Thyroid gland (tissue), 4 donors: ENCODE data around the gene TNS3.

Experiments
- POLR2A ChIP-seq, 2 donors: fragments of 450-650 bp; IDR thresholded peaks; one replicate each; pipeline ENCODE4 v1.6.1; 2017; ENCODE audit warnings: antibody characterized with exemption in 2 of 2, mild to moderate bottlenecking in 2 of 2, moderate library complexity in 1 of 2
- TF ChIP-seq, protein P1 (sequence below), 6 experiments: fragments of 200-600 bp in 3 of 6; fragments of 450-650 bp in 3 of 6; sonication (generic) in 3 of 6; IDR thresholded peaks; one replicate each; pipeline ENCODE4 v1.5.1; 2016 to 2019; ENCODE audit warnings: antibody characterized with exemption in 6 of 6, mild to moderate bottlenecking in 2 of 6, inconsistent platforms in 1 of 6, moderate library complexity in 1 of 6

DNA sequence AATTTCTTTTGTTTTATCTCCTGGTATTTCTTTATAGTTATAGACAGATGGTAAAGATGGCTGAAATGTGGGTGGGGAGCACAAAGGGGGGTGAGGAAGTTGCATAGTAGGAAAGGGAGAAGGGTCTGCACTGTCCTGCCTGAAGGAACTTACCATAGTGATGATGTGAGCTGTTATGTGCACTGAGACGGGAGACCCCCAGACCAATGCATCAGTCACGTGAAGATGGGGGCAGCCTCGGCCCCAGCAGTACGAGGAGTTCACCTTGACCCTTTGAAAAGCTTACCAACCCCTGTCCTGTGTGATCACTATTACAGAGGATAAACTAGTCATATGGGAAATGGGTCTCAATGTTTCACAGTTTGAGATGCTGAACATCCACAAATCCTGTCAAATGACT is 316.3 kb downstream of the TNS3 start:
- TF ChIP-seq, protein P1, sequence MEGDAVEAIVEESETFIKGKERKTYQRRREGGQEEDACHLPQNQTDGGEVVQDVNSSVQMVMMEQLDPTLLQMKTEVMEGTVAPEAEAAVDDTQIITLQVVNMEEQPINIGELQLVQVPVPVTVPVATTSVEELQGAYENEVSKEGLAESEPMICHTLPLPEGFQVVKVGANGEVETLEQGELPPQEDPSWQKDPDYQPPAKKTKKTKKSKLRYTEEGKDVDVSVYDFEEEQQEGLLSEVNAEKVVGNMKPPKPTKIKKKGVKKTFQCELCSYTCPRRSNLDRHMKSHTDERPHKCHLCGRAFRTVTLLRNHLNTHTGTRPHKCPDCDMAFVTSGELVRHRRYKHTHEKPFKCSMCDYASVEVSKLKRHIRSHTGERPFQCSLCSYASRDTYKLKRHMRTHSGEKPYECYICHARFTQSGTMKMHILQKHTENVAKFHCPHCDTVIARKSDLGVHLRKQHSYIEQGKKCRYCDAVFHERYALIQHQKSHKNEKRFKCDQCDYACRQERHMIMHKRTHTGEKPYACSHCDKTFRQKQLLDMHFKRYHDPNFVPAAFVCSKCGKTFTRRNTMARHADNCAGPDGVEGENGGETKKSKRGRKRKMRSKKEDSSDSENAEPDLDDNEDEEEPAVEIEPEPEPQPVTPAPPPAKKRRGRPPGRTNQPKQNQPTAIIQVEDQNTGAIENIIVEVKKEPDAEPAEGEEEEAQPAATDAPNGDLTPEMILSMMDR (IDR thresholded peaks at IDR 0.05): no peak
- no peak for TF ChIP-seq POLR2A (IDR thresholded peaks at IDR 0.05)
